ENCODE measurements around the gene ARHGAP1. TPM values are rescaled to one million over a fixed set of nuclear protein-coding genes. Genes with fewer than 3 reads are reported as not detected.

ARHGAP1 gene
- total RNA-seq, 1 experiment from 2014 or later: 16.1 TPM

DNA sequence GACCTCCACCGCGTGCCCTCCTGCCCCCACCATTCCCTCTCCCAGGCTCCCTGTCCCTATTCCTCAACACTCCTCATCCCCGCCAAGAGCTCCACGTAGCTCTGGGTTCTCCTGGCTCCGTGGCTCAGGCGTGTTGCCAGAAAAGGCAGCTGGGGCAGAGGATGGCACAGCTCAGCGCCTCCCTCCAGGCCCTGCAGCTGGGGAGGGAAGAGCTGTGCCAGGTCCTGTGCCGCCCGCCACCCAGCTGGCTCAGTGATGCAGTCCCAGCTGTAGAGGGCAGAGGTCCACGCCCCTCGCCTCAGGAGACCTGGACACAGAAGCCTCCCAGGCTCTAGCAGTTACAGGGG lies 4.2 kb downstream of the ARHGAP1 start:
- TF ChIP-seq, protein P1, sequence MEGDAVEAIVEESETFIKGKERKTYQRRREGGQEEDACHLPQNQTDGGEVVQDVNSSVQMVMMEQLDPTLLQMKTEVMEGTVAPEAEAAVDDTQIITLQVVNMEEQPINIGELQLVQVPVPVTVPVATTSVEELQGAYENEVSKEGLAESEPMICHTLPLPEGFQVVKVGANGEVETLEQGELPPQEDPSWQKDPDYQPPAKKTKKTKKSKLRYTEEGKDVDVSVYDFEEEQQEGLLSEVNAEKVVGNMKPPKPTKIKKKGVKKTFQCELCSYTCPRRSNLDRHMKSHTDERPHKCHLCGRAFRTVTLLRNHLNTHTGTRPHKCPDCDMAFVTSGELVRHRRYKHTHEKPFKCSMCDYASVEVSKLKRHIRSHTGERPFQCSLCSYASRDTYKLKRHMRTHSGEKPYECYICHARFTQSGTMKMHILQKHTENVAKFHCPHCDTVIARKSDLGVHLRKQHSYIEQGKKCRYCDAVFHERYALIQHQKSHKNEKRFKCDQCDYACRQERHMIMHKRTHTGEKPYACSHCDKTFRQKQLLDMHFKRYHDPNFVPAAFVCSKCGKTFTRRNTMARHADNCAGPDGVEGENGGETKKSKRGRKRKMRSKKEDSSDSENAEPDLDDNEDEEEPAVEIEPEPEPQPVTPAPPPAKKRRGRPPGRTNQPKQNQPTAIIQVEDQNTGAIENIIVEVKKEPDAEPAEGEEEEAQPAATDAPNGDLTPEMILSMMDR (conservative IDR thresholded peaks at IDR 0.05; ENCODE audit: low read depth, low read length): no peak
- no peak for TF ChIP-seq EZH2 (IDR thresholded peaks at IDR 0.05; ENCODE audit: low read length, unreplicated experiment)
- no peak for TF ChIP-seq EZH2phosphoT487 (IDR thresholded peaks at IDR 0.05; ENCODE audit: borderline replicate concordance, low read length)
- peaks cover 13% of the 10 kb centered on the region for H3K79me2 ChIP-seq (ENCODE audit: low read length)
- no TSS peak for BruUV-seq (replicated peaks)
- no peaks in the 10 kb centered on the region for H3K9me3 ChIP-seq (ENCODE audit: low read length)
- ChIA-PET POLR2A (ENCODE audit: unreplicated experiment) (no interaction called here), CTCF (no interaction called here)
- H3K27me3 ChIP-seq (ENCODE audit: low read length): no peaks in the 10 kb centered on the region
- DNase-seq: no peak
- no peaks in the 10 kb centered on the region for H4K20me1 ChIP-seq (ENCODE audit: low read length)
- H3K27ac ChIP-seq (ENCODE audit: low read length): no peak overlapping the region
- intact Hi-C loops (cut with micrococcal nuclease): no loop called here
- H3K36me3 ChIP-seq (ENCODE audit: low read depth, low read length): no peaks in the 10 kb centered on the region
- H3K4me3 ChIP-seq (ENCODE audit: low read length): no peak overlapping the region
- H3K9ac ChIP-seq (ENCODE audit: low read length): no peak overlapping the region
- H2AFZ ChIP-seq (ENCODE audit: low read length): no peak overlapping the region
- no peak overlapping the region for H3K4me2 ChIP-seq (ENCODE audit: low read length)
- no peaks in the 10 kb centered on the region for H3K9me2 ChIP-seq (replicated peaks; ENCODE audit: low read length)
- H3F3A ChIP-seq (ENCODE audit: low read length, unreplicated experiment): no peaks in the 10 kb centered on the region
- no peaks in the 10 kb centered on the region for H3K4me1 ChIP-seq (ENCODE audit: insufficient read depth, low read length)
- no peak for ATAC-seq

DNA sequence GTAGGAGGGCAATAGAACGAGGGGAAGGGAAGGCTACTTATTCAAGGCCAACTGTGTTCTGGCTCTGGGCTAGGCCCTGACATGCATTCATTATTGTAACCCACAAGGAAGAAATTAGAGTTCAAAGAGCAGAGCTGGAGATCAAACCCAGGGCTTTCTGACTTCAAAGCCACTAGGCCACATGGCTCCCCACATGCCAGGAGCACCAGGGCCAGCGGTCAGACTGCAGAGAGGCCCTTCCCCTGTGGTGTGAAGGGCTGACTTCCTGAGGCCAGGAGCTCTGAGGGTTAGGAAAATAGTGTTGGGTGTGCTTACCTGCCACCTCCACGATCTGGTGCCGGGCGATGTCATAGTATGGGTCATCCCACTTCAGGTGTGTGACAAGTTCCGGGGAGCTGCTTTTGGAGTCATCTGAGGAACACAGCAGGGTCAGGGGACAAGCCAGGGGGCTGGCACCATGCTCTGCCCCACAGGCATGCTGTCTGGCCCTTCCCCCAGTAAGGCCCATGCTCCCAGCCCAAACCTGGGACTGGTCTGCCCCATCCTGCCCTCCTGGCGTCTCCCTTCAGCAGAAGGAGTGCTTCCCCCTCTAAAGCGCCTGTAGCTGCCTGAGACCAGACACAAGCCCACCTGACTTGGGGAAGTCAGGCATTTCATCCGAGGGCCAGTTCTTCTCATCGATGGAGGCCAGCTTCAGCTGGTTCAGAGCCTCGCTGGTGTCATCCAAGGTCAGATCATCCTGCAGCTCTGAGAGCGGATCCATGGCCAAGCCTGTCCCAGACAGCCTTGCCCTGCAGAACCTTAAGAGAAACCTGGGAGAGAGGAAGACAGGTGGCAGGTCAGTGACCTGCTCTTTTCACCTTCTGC lies 4.8 kb downstream of the ARHGAP1 start:
- Histone ChIP-seq H4K20me1 (ENCODE audit: low read length) (no peaks in the 10 kb centered on the region), H3K9ac (ENCODE audit: low read length) (no peak overlapping the region), H3K4me1 (ENCODE audit: insufficient read depth, low read length) (no peaks in the 10 kb centered on the region), H3K79me2 (ENCODE audit: low read length) (peaks cover 9% of the 10 kb centered on the region), H3K27me3 (ENCODE audit: low read length) (no peaks in the 10 kb centered on the region), H3K9me3 (ENCODE audit: low read length) (no peaks in the 10 kb centered on the region), H3K36me3 (ENCODE audit: low read depth, low read length) (no peaks in the 10 kb centered on the region), H3K27ac (ENCODE audit: low read length) (no peak overlapping the region), H3F3A (ENCODE audit: low read length, unreplicated experiment) (no peaks in the 10 kb centered on the region), H2AFZ (ENCODE audit: low read length) (no peak overlapping the region), H3K4me3 (ENCODE audit: low read length) (no peak overlapping the region), H3K9me2 (replicated peaks; ENCODE audit: low read length) (no peaks in the 10 kb centered on the region), H3K4me2 (ENCODE audit: low read length) (no peak overlapping the region)
- POLR2A ChIA-PET (ENCODE audit: unreplicated experiment): no interaction called here
- intact Hi-C loops (cut with micrococcal nuclease): no loop called here
- TF ChIP-seq EZH2 (IDR thresholded peaks at IDR 0.05; ENCODE audit: low read length, unreplicated experiment): no peak
- TF ChIP-seq EZH2phosphoT487 (IDR thresholded peaks at IDR 0.05; ENCODE audit: borderline replicate concordance, low read length): no peak
- TF ChIP-seq, protein P1 (conservative IDR thresholded peaks at IDR 0.05; ENCODE audit: low read depth, low read length): no peak
- no peak for ATAC-seq
- CTCF ChIA-PET: interaction anchor here (0.6 kb wide), 1 partner anchor 44 kb away, joined by 3 read pairs; no protein-coding TSS in a partner anchor
- no peak for DNase-seq
- BruUV-seq (replicated peaks): no TSS peak

DNA sequence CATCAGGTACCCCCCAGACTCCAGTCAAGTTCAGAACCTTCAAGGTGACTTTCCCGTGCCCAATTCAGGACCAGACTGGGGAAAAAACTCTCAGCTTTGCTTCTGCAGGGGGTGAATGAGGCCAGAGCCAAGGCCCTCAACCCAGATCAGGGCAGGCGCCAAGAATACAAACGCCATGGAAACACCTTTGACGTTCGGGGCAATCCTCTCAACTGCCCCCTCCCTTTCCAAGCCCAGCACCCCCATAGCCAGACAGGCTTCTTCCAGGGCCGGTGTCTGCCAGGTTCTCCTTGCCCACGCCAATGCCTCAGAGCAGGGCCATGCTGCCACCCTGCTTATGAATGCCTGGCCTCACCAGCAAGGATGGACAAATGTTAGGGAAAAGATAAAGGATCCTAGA lies 5.8 kb downstream of the ARHGAP1 start:
- Histone ChIP-seq H3K27me3 (ENCODE audit: low read length) (no peaks in the 10 kb centered on the region), H3K79me2 (ENCODE audit: low read length) (peaks cover 6% of the 10 kb centered on the region), H3K4me3 (ENCODE audit: low read length) (no peak overlapping the region), H3F3A (ENCODE audit: low read length, unreplicated experiment) (no peaks in the 10 kb centered on the region), H3K4me2 (ENCODE audit: low read length) (no peak overlapping the region), H4K20me1 (ENCODE audit: low read length) (no peaks in the 10 kb centered on the region), H3K9me3 (ENCODE audit: low read length) (no peaks in the 10 kb centered on the region), H3K27ac (ENCODE audit: low read length) (no peak overlapping the region), H3K9me2 (replicated peaks; ENCODE audit: low read length) (no peaks in the 10 kb centered on the region), H3K36me3 (ENCODE audit: low read depth, low read length) (no peaks in the 10 kb centered on the region), H3K9ac (ENCODE audit: low read length) (no peak overlapping the region), H2AFZ (ENCODE audit: low read length) (no peak overlapping the region), H3K4me1 (ENCODE audit: insufficient read depth, low read length) (no peaks in the 10 kb centered on the region)
- no peak for TF ChIP-seq EZH2phosphoT487 (IDR thresholded peaks at IDR 0.05; ENCODE audit: borderline replicate concordance, low read length)
- TF ChIP-seq, protein P1 (conservative IDR thresholded peaks at IDR 0.05; ENCODE audit: low read depth, low read length): no peak
- TF ChIP-seq EZH2 (IDR thresholded peaks at IDR 0.05; ENCODE audit: low read length, unreplicated experiment): no peak
- ChIA-PET CTCF (no interaction called here), POLR2A (ENCODE audit: unreplicated experiment) (interaction anchor here (0.6 kb wide), 1 partner anchor 16 kb away, joined by 11 read pairs; no protein-coding TSS in a partner anchor)
- BruUV-seq (replicated peaks): no TSS peak
- DNase-seq (no peak), ATAC-seq (no peak)
- intact Hi-C loops (cut with micrococcal nuclease): no loop called here

Data from PC-3 (cell line).